ENCODE measurements around the gene ZNF133. TPM values are rescaled to one million over a fixed set of nuclear protein-coding genes. Genes with fewer than 3 reads are reported as not detected.

Gene ZNF133
- total RNA-seq, 1 donor from 2014 or later = 16.7 TPM

GRCh38 chr20:18284805-18285533 lies 3.4 kb upstream of the ZNF133 start:
- no peak for TF ChIP-seq CTCF (IDR thresholded peaks at IDR 0.05)
- no peak for DNase-seq (ENCODE audit: low spot score)
- Mint-ChIP-seq H3K27me3 (ENCODE audit: low read depth) (peaks cover 25% of the 10 kb centered on the region), H3K4me1 (ENCODE audit: low read depth) (peaks cover 19% of the 10 kb centered on the region), H3K36me3 (ENCODE audit: low read depth) (peaks cover 16% of the 10 kb centered on the region), H3K4me3 (ENCODE audit: unreplicated experiment) (no peak overlapping the region), H3K27ac (ENCODE audit: unreplicated experiment) (no peak overlapping the region), H3K9me3 (ENCODE audit: low read depth) (peaks cover 29% of the 10 kb centered on the region)

- Mint-ChIP-seq H3K27ac (ENCODE audit: unreplicated experiment) (peak overlapping the region; percentile 99), H3K9me3 (ENCODE audit: low read depth) (peaks cover 29% of the 10 kb centered on the region), H3K4me1 (ENCODE audit: low read depth) (peaks cover 29% of the 10 kb centered on the region), H3K27me3 (ENCODE audit: low read depth) (peaks cover 11% of the 10 kb centered on the region), H3K36me3 (ENCODE audit: low read depth) (peaks cover 28% of the 10 kb centered on the region), H3K4me3 (ENCODE audit: unreplicated experiment) (peak overlapping the region; percentile 95)
- no peak for TF ChIP-seq CTCF (IDR thresholded peaks at IDR 0.05)
- no peak for DNase-seq (ENCODE audit: low spot score)
Observed at GRCh38 chr20:18287546-18287914, 797 bp upstream of the ZNF133 start.

- no peak for TF ChIP-seq CTCF (IDR thresholded peaks at IDR 0.05)
- H3K36me3 Mint-ChIP-seq (ENCODE audit: low read depth) = peaks cover 31% of the 10 kb centered on the region
- H3K9me3 Mint-ChIP-seq (ENCODE audit: low read depth) = peaks cover 28% of the 10 kb centered on the region
- H3K4me1 Mint-ChIP-seq (ENCODE audit: low read depth) = peaks cover 29% of the 10 kb centered on the region
- H3K27me3 Mint-ChIP-seq (ENCODE audit: low read depth) = peaks cover 4% of the 10 kb centered on the region
- peak overlapping the region; percentile 99 for H3K27ac Mint-ChIP-seq (ENCODE audit: unreplicated experiment)
- no peak for DNase-seq (ENCODE audit: low spot score)
- H3K4me3 Mint-ChIP-seq (ENCODE audit: unreplicated experiment) = peak overlapping the region; percentile 95
Observed at GRCh38 chr20:18288749-18289267, 481 bp downstream of the ZNF133 start.

- Mint-ChIP-seq H3K36me3 (ENCODE audit: low read depth) (peaks cover 34% of the 10 kb centered on the region), H3K9me3 (ENCODE audit: low read depth) (peaks cover 27% of the 10 kb centered on the region), H3K4me3 (ENCODE audit: unreplicated experiment) (peak overlapping the region; percentile 95), H3K4me1 (ENCODE audit: low read depth) (peaks cover 29% of the 10 kb centered on the region), H3K27me3 (ENCODE audit: low read depth) (peaks cover 4% of the 10 kb centered on the region), H3K27ac (ENCODE audit: unreplicated experiment) (peak overlapping the region; percentile 99)
- no peak for TF ChIP-seq CTCF (IDR thresholded peaks at IDR 0.05)
- DNase-seq (ENCODE audit: low spot score) = no peak
Observed at GRCh38 chr20:18289306-18289705, 979 bp downstream of the ZNF133 start.

GRCh38 chr20:18299364-18299763 lies 11.0 kb downstream of the ZNF133 start:
- Mint-ChIP-seq H3K9me3 (ENCODE audit: low read depth) (peaks cover 39% of the 10 kb centered on the region), H3K27me3 (ENCODE audit: low read depth) (no peaks in the 10 kb centered on the region), H3K4me3 (ENCODE audit: unreplicated experiment) (no peak overlapping the region), H3K27ac (ENCODE audit: unreplicated experiment) (no peak overlapping the region), H3K36me3 (ENCODE audit: low read depth) (peaks cover 24% of the 10 kb centered on the region), H3K4me1 (ENCODE audit: low read depth) (no peaks in the 10 kb centered on the region)
- TF ChIP-seq CTCF (IDR thresholded peaks at IDR 0.05) = no peak
- DNase-seq (ENCODE audit: low spot score) = no peak

All from chondrocyte (in vitro differentiated cells).